ENCODE measurements around the gene USP17L24. TPM values are rescaled to one million over a fixed set of nuclear protein-coding genes. Genes with fewer than 3 reads are reported as not detected.

USP17L24 gene
- total RNA-seq, 1 experiment from 2014 or later = not detected

Other genes with a start within 250 kb of the USP17L24 start
- gene FAM90A26, start 154.8 kb upstream of the USP17L24 start, total RNA-seq (2021) = not detected in 2 replicates
- not detected in 2 replicates for gene USP17L10, start 114.5 kb upstream of the USP17L24 start, total RNA-seq (2021)
- not detected in 2 replicates for gene USP17L11, start 109.8 kb upstream of the USP17L24 start, total RNA-seq (2021)
- not detected in 2 replicates for gene USP17L12, start 105.0 kb upstream of the USP17L24 start, total RNA-seq (2021)
- gene USP17L13, start 100.3 kb upstream of the USP17L24 start, total RNA-seq (2021) = not detected in 2 replicates
- gene USP17L15, start 90.8 kb upstream of the USP17L24 start, total RNA-seq (2021) = not detected in 2 replicates
- gene USP17L17, start 81.3 kb upstream of the USP17L24 start, total RNA-seq (2021) = not detected in 2 replicates
- gene USP17L18, start 76.5 kb upstream of the USP17L24 start, total RNA-seq (2021) = not detected in 2 replicates
- not detected in 2 replicates for gene USP17L19, start 71.8 kb upstream of the USP17L24 start, total RNA-seq (2021)
- not detected in 2 replicates for gene USP17L20, start 67.0 kb upstream of the USP17L24 start, total RNA-seq (2021)
- gene USP17L21, start 62.3 kb upstream of the USP17L24 start, total RNA-seq (2021) = not detected in 2 replicates
- not detected in 2 replicates for gene USP17L22, start 57.5 kb upstream of the USP17L24 start, total RNA-seq (2021)
- not detected in 2 replicates for gene USP17L25, start 4.7 kb downstream of the USP17L24 start, total RNA-seq (2021)
- gene USP17L26, start 9.5 kb downstream of the USP17L24 start, total RNA-seq (2021) = not detected in 2 replicates
- not detected in 2 replicates for gene USP17L5, start 14.2 kb downstream of the USP17L24 start, total RNA-seq (2021)
- not detected in 2 replicates for gene USP17L27, start 19.0 kb downstream of the USP17L24 start, total RNA-seq (2021)
- gene USP17L28, start 23.7 kb downstream of the USP17L24 start, total RNA-seq (2021) = not detected in 2 replicates
- not detected in 2 replicates for gene USP17L29, start 28.5 kb downstream of the USP17L24 start, total RNA-seq (2021)
- gene USP17L30, start 38.0 kb downstream of the USP17L24 start, total RNA-seq (2021) = not detected in 2 replicates
- not detected in 2 replicates for gene DEFB131A, start 119.2 kb downstream of the USP17L24 start, total RNA-seq (2021)

Measured in H9 (cell line).